HEK293T (cell line): ENCODE results near the gene FTO.

Source experiments
- ARNT ChIP-seq: fragments of 450-650 bp; IDR thresholded peaks from 2 replicates; pipeline ENCODE4 v1.6.1; 2017; ENCODE audit warnings: mild to moderate bottlenecking
- BHLHE40 ChIP-seq: fragments of 450-650 bp; IDR thresholded peaks from 2 replicates; pipeline ENCODE4 v1.6.1; 2016; ENCODE audit warnings: mild to moderate bottlenecking, moderate library complexity, borderline replicate concordance
- CTBP1 ChIP-seq: fragments of 450-650 bp; IDR thresholded peaks from 2 replicates; pipeline ENCODE4 v1.6.1; 2016; ENCODE audit warnings: borderline replicate concordance
- ELF4 ChIP-seq: fragments of 450-650 bp; IDR thresholded peaks from 2 replicates; pipeline ENCODE4 v1.6.1; 2017; ENCODE audit warnings: antibody characterized with exemption
- FOXA1 ChIP-seq: fragments of 450-650 bp; IDR thresholded peaks from 2 replicates; pipeline ENCODE4 v1.6.1; 2016; ENCODE audit warnings: mild to moderate bottlenecking
- FOXK2 ChIP-seq: fragments of 450-650 bp; IDR thresholded peaks from 2 replicates; pipeline ENCODE4 v1.6.1; 2016; ENCODE audit warnings: mild to moderate bottlenecking
- FOXM1 ChIP-seq: fragments of 450-650 bp; IDR thresholded peaks from 2 replicates; pipeline ENCODE4 v1.6.1; 2017; ENCODE audit warnings: mild to moderate bottlenecking, borderline replicate concordance
- HDGF ChIP-seq: fragments of 450-650 bp; IDR thresholded peaks from 2 replicates; pipeline ENCODE4 v1.6.1; 2017; ENCODE audit warnings: antibody characterized with exemption, borderline replicate concordance
- NFRKB ChIP-seq: fragments of 450-650 bp; IDR thresholded peaks from 2 replicates; pipeline ENCODE4 v1.6.1; 2016; ENCODE audit warnings: mild to moderate bottlenecking, moderate library complexity
- SP1 ChIP-seq: fragments of 450-650 bp; IDR thresholded peaks from 2 replicates; pipeline ENCODE4 v1.6.1; 2017
- SUZ12 ChIP-seq: fragments of 450-650 bp; IDR thresholded peaks from 2 replicates; pipeline ENCODE4 v1.6.1; 2016; ENCODE audit warnings: mild to moderate bottlenecking
- TARDBP ChIP-seq: fragments of 450-650 bp; IDR thresholded peaks from 2 replicates; pipeline ENCODE4 v1.6.1; 2016

- TF ChIP-seq SUZ12: no peak
- no peak for TF ChIP-seq ARNT
- no peak for TF ChIP-seq TARDBP
- no peak for TF ChIP-seq SP1
- no peak for TF ChIP-seq FOXA1
- TF ChIP-seq FOXM1: no peak
- no peak for TF ChIP-seq NFRKB
- TF ChIP-seq BHLHE40: no peak
- TF ChIP-seq HDGF: no peak
- no peak for TF ChIP-seq FOXK2
- no peak for TF ChIP-seq CTBP1
- TF ChIP-seq ELF4: no peak
Observed at GRCh38 chr16:53859995-53860540, 156.1 kb downstream of the FTO start.
